H1 (cell line): ENCODE measurements around the gene BCL2. TPM values are rescaled to one million over a fixed set of nuclear protein-coding genes. Genes with fewer than 3 reads are reported as not detected.

ENCODE experiments used
- SAP30 ChIP-seq: fragments of 300-600 bp; sonication (generic); IDR thresholded peaks from 2 replicates; pipeline ENCODE4 v1.7.1; 2012; ENCODE audit warnings: low read length, moderate library complexity, mild to moderate bottlenecking, inconsistent platforms; ENCODE audit not compliant: insufficient read depth, insufficient replicate concordance
- polyA plus RNA-seq, 7 experiments: library from polyadenylated mRNA; depleted of rRNA in 3 of 7; stranded (reverse) in 5 of 7; unstranded in 2 of 7; fragments of >200 nt in 5 of 7; fragments of 200-250 nt in 2 of 7; gene quantifications; 1 replicate in 5 of 7; 2 replicates in 1 of 7; 4 replicates in 1 of 7; pipeline versions ENCODE4 v1.2.1 to v1.2.3, GENCODE V29; 2011 to 2013; ENCODE audit warnings: missing spikeins in 2 of 7, mixed read lengths in 2 of 7
- total RNA-seq: library from RNA; stranded (reverse); fragmentation: NEBNext Ultra II Directional; extraction: Animal tissue kit (Norgen Biotek cat#: 25700); gene quantifications from 2 replicates; pipeline ENCODE4 v1.2.1, GENCODE V29; 2021
- TF ChIP-seq, protein P1 (sequence below): IDR thresholded peaks from 2 replicates; pipeline ENCODE4 v1.6.1; 2012; ENCODE audit warnings: low read length, inconsistent platforms

Gene BCL2
- total and polyA plus RNA-seq, 2 of the 8 experiments (the other 6 are each of a cell fraction or from before 2014, with no cell fraction given) = 0.59 to 4.5 TPM

GRCh38 chr18:63148449-63149301 lies 170.9 kb downstream of the BCL2 start (continued):
- TF ChIP-seq, protein P1, sequence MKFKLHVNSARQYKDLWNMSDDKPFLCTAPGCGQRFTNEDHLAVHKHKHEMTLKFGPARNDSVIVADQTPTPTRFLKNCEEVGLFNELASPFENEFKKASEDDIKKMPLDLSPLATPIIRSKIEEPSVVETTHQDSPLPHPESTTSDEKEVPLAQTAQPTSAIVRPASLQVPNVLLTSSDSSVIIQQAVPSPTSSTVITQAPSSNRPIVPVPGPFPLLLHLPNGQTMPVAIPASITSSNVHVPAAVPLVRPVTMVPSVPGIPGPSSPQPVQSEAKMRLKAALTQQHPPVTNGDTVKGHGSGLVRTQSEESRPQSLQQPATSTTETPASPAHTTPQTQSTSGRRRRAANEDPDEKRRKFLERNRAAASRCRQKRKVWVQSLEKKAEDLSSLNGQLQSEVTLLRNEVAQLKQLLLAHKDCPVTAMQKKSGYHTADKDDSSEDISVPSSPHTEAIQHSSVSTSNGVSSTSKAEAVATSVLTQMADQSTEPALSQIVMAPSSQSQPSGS = no peak
- TF ChIP-seq SAP30 = no peak
